Parathyroid adenoma (tissue), 2 donors: Measurements from ENCODE around the gene AFF3.
"Not testable (repeated sequence)": the region's sequence is repeated elsewhere in the genome, so short reads cannot be mapped to it uniquely, and the experiment has no call there.

ENCODE experiments used
- H2AFZ ChIP-seq: fragments of 300-600 bp; sonication (generic); one replicate; pipeline ENCODE4 v1.7.0; 2017; ENCODE audit warnings: antibody characterized with exemption, mild to moderate bottlenecking
- H3K27ac ChIP-seq: fragments of 300-600 bp; sonication (generic); one replicate; pipeline ENCODE4 v1.7.0; 2017
- H3K27me3 ChIP-seq: fragments of 300-600 bp; sonication (generic); one replicate; pipeline ENCODE4 v1.7.0; 2017; ENCODE audit warnings: low read length; ENCODE audit not compliant: control insufficient read depth, insufficient read depth
- H3K36me3 ChIP-seq: fragments of 300-600 bp; sonication (generic); one replicate; pipeline ENCODE4 v1.7.0; 2017; ENCODE audit warnings: low read length; ENCODE audit not compliant: control insufficient read depth, insufficient read depth
- H3K4me1 ChIP-seq: fragments of 300-600 bp; sonication (generic); one replicate; pipeline ENCODE4 v1.7.0; 2017; ENCODE audit warnings: control low read depth
- H3K4me2 ChIP-seq: fragments of 300-600 bp; sonication (generic); one replicate; pipeline ENCODE4 v1.7.0; 2017; ENCODE audit warnings: low read length
- H3K4me3 ChIP-seq: fragments of 300-600 bp; sonication (generic); one replicate; pipeline ENCODE4 v1.7.0; 2017; ENCODE audit warnings: low read depth, low read length
- H3K79me2 ChIP-seq: fragments of 300-600 bp; sonication (generic); one replicate; pipeline ENCODE4 v1.7.0; 2017; ENCODE audit warnings: control low read depth
- H3K9ac ChIP-seq: fragments of 300-600 bp; sonication (generic); one replicate; pipeline ENCODE4 v1.7.0; 2017; ENCODE audit warnings: mild to moderate bottlenecking
- H3K9me3 ChIP-seq: fragments of 300-600 bp; sonication (generic); one replicate; pipeline ENCODE4 v1.7.0; 2017; ENCODE audit warnings: low read length; ENCODE audit not compliant: control insufficient read depth
- CTCF ChIP-seq: fragments of 300-600 bp; sonication (generic); IDR thresholded peaks from one replicate; pipeline ENCODE4 v1.7.0; 2017; ENCODE audit warnings: antibody characterized with exemption, mild to moderate bottlenecking
- donor health status: primary hyperparathyroidism.

Gene AFF3

GRCh38 chr2:99949963-99950362 lies 192.4 kb downstream of the AFF3 start:
- TF ChIP-seq CTCF: no peak
- Histone ChIP-seq H3K9ac (no peak overlapping the region), H3K36me3 (no peaks in the 10 kb centered on the region), H3K79me2 (no peaks in the 10 kb centered on the region), H3K4me3 (no peak overlapping the region), H3K9me3 (no peaks in the 10 kb centered on the region), H3K4me1 (no peaks in the 10 kb centered on the region), H3K27ac (no peak overlapping the region), H3K27me3 (no peaks in the 10 kb centered on the region), H2AFZ (no peak overlapping the region), H3K4me2 (no peak overlapping the region)

GRCh38 chr2:99949530-99949929 lies 192.9 kb downstream of the AFF3 start:
- Histone ChIP-seq H3K79me2 (no peaks in the 10 kb centered on the region), H3K27me3 (no peaks in the 10 kb centered on the region), H3K4me1 (no peaks in the 10 kb centered on the region), H3K4me3 (no peak overlapping the region), H3K27ac (no peak overlapping the region), H3K36me3 (no peaks in the 10 kb centered on the region), H3K9me3 (no peaks in the 10 kb centered on the region), H3K4me2 (no peak overlapping the region), H3K9ac (no peak overlapping the region), H2AFZ (no peak overlapping the region)
- no peak for TF ChIP-seq CTCF

- Histone ChIP-seq H3K9ac (no peak overlapping the region), H3K4me3 (no peak overlapping the region), H3K4me2 (no peak overlapping the region), H3K27me3 (no peaks in the 10 kb centered on the region), H2AFZ (no peak overlapping the region), H3K36me3 (no peaks in the 10 kb centered on the region), H3K79me2 (no peaks in the 10 kb centered on the region), H3K27ac (no peak overlapping the region), H3K4me1 (no peaks in the 10 kb centered on the region), H3K9me3 (no peaks in the 10 kb centered on the region)
- no peak for TF ChIP-seq CTCF
Measured at GRCh38 chr2:99948010-99948409, 194.4 kb downstream of the AFF3 start.

GRCh38 chr2:99947366-99947765 lies 195.0 kb downstream of the AFF3 start:
- H3K4me1 ChIP-seq, H3K79me2 ChIP-seq, H3K9ac ChIP-seq, H3K27ac ChIP-seq, H3K9me3 ChIP-seq, H3K4me3 ChIP-seq, H2AFZ ChIP-seq, H3K36me3 ChIP-seq, H3K4me2 ChIP-seq, H3K27me3 ChIP-seq: not testable (repeated sequence)

GRCh38 chr2:99944019-99944418 lies 198.4 kb downstream of the AFF3 start:
- Histone ChIP-seq H3K4me1 (no peaks in the 10 kb centered on the region), H3K36me3 (no peaks in the 10 kb centered on the region), H3K9me3 (no peaks in the 10 kb centered on the region), H3K4me3 (no peak overlapping the region), H3K79me2 (no peaks in the 10 kb centered on the region), H3K4me2 (no peak overlapping the region), H2AFZ (no peak overlapping the region), H3K27me3 (no peaks in the 10 kb centered on the region), H3K9ac (no peak overlapping the region), H3K27ac (no peak overlapping the region)
- no peak for TF ChIP-seq CTCF
